Ovary (tissue), 9 donors: ENCODE measurements around the gene PTPRN2. TPM values are rescaled to one million over a fixed set of nuclear protein-coding genes. Genes with fewer than 3 reads are reported as not detected.

Experiments
- DNase-seq, 5 donors: peaks; one replicate each; pipeline ENCODE4 v3.0.0-alpha.2; 2019 to 2020
- H3K27ac ChIP-seq, 2 donors: fragments of 200-600 bp; one replicate each; pipeline versions ENCODE4 v1.5.1 to v1.8.0; 2019 to 2022
- H3K27me3 ChIP-seq: fragments of 200-600 bp; one replicate; pipeline ENCODE4 v1.8.0; 2022
- H3K36me3 ChIP-seq: fragments of 200-600 bp; sonication (generic); one replicate; pipeline ENCODE4 v1.5.1; 2019
- H3K4me1 ChIP-seq: one replicate; pipeline ENCODE4 v1.8.1; 2013; ENCODE audit warnings: mild to moderate bottlenecking, moderate library complexity; ENCODE audit not compliant: insufficient read depth
- H3K4me3 ChIP-seq: fragments of 200-600 bp; sonication (generic); one replicate; pipeline ENCODE4 v1.5.1; 2017
- H3K9me3 ChIP-seq, 2 donors: fragments of 200-600 bp in 1 of 2; sonication (generic) in 1 of 2; one replicate each; pipeline versions ENCODE4 v1.5.1 to v1.8.1; 2013 to 2019; ENCODE audit warnings: mild to moderate bottlenecking in 1 of 2, moderate library complexity in 1 of 2
- EP300 ChIP-seq: sonication (generic); formaldehyde crosslinking; IDR thresholded peaks from one replicate; pipeline ENCODE4 v1.6.1; 2017; ENCODE audit warnings: antibody characterized with exemption
- POLR2A ChIP-seq: fragments of 450-650 bp; IDR thresholded peaks from one replicate; pipeline ENCODE4 v1.6.1; 2017; ENCODE audit warnings: antibody characterized with exemption, mild to moderate bottlenecking, moderate library complexity
- WGBS, 3 donors: extraction: QIAGEN DNeasy Blood & Tissue Kit in 1 of 3; methylation state at CpG; one replicate each; pipeline versions ENCODE4 v1.1.5 to v1.1.7; 2013 to 2017; 5-methylcytosine and 5-hydroxymethylcytosine counted together
- intact Hi-C, 4 donors: fragments of 100-400 bp; cut with DNase I; formaldehyde crosslinking; loops; one replicate each; pipeline versions ENCODE4 v1.11.0 to v1.15.1; 2022 to 2023
- polyA plus RNA-seq, 2 donors: library from polyadenylated mRNA; stranded (reverse); fragments of 200-250 nt in 1 of 2; fragments of 350-450 nt in 1 of 2; fragmentation: Illumina TruSeq in 1 of 2; extraction: RNeasy Lipid Tissue Mini Kit (QIAGEN cat#74804) in 1 of 2; gene quantifications; one replicate each; pipeline ENCODE4 v1.2.3, GENCODE V29; 2013 to 2014
- total RNA-seq, 7 donors: library from RNA; depleted of rRNA in 2 of 7; stranded (reverse); fragments of >200 nt in 2 of 7; fragmentation: NEBNext Ultra II Directional in 3 of 7; extraction: Animal tissue kit (Norgen Biotek cat#: 25700) in 3 of 7; gene quantifications; one replicate each; pipeline versions ENCODE4 v1.1.0 to v1.2.4, GENCODE V29; 2016 to 2023
- TF ChIP-seq, protein P1 (sequence below), 3 donors: fragments of 450-650 bp in 2 of 3; fragments of 200-600 bp in 1 of 3; IDR thresholded peaks; one replicate each; pipeline versions ENCODE4 v1.5.1 to v1.8.0; 2016 to 2022; ENCODE audit warnings: antibody characterized with exemption in 3 of 3, mild to moderate bottlenecking in 1 of 3
- donor health status: DM: no; HTN: no; CAD: no; lungs with moderate emphysema.
- donor health status: DM: no; HTN: no; CAD: no.
- donor health status: Bipolar disorder and iron deficiency.
- donor health status: DM: yes; HTN: yes; CAD: no.
- donor health status: DM: no; HTN: no; CAD: no.
- donor health status: DM: yes; HTN: yes; CAD: no.

The PTPRN2 gene
- total and polyA plus RNA-seq, 9 donors: 3.5 to 11.1 (median 5.9) TPM

DNA sequence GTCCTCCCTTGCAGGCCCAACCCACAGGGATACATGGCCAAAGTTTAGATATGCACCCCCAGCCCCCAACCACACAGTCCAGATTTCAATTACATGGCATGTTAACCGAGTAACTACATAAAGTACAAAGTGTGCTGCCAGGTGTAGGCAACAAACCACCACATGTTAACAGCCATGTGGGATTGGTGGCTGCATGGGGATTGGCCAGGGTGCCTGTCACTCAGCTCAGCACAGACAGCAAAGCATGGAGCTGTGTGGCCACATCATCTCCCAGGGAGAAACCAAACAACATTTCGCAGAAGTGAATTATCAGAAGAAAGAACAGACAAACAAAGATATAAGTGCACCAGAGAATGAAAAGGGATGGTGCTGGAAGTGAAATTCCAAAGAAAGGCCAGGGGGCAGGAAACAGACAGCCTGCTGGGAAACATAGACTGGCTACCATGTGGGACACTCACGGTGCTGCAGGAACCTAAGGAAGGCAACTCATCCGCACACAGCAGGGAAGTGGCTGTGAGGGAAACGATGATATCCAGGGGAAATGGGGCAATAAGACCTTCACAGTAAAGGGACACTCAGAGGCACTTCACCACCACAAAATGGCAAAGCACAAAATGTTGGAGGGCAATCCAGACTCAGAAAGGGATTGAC lies 171.2 kb downstream of the PTPRN2 start:
- no peak for TF ChIP-seq EP300
- TF ChIP-seq, protein P1, sequence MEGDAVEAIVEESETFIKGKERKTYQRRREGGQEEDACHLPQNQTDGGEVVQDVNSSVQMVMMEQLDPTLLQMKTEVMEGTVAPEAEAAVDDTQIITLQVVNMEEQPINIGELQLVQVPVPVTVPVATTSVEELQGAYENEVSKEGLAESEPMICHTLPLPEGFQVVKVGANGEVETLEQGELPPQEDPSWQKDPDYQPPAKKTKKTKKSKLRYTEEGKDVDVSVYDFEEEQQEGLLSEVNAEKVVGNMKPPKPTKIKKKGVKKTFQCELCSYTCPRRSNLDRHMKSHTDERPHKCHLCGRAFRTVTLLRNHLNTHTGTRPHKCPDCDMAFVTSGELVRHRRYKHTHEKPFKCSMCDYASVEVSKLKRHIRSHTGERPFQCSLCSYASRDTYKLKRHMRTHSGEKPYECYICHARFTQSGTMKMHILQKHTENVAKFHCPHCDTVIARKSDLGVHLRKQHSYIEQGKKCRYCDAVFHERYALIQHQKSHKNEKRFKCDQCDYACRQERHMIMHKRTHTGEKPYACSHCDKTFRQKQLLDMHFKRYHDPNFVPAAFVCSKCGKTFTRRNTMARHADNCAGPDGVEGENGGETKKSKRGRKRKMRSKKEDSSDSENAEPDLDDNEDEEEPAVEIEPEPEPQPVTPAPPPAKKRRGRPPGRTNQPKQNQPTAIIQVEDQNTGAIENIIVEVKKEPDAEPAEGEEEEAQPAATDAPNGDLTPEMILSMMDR (IDR thresholded peaks at IDR 0.05): no peak
- no peak for TF ChIP-seq POLR2A
- Histone ChIP-seq H3K36me3 (no peaks in the 10 kb centered on the region), H3K9me3 (no peaks in the 10 kb centered on the region), H3K27ac (no peak overlapping the region), H3K27me3 (no peaks in the 10 kb centered on the region), H3K4me1 (no peaks in the 10 kb centered on the region), H3K4me3 (no peak overlapping the region)
- WGBS, 3 donors: 50 to 67% (median 61%) methylated on average over 5 of the region's 5 CpGs
- no peak for DNase-seq
- intact Hi-C loops: no loop called here

DNA sequence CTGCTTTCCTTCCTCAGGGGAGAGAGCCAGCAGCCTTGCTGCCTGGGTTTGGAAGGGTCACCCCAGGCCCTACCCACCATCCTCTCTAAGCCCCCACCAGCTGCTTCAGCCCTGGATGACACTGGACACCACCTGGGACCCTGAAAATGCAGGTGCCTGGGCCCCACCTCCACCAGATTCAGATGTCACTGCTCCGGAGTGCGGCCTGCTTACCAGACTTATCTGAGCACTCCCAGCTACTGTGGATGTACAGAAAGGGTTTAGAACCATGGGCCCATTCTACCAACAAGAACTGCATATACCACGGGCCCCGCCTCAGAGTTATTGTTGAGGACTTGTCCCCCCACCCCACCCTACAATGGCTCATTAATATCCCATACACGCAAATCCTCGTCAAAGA lies 172.3 kb downstream of the PTPRN2 start:
- WGBS, 3 donors: 88 to 95% (median 94%) methylated on average over 6 of the region's 6 CpGs
- TF ChIP-seq, protein P1 (IDR thresholded peaks at IDR 0.05): no peak
- no peak for TF ChIP-seq EP300
- TF ChIP-seq POLR2A: no peak
- no peaks in the 10 kb centered on the region for H3K9me3 ChIP-seq
- no peaks in the 10 kb centered on the region for H3K4me1 ChIP-seq
- no peaks in the 10 kb centered on the region for H3K27me3 ChIP-seq
- no peaks in the 10 kb centered on the region for H3K36me3 ChIP-seq
- H3K4me3 ChIP-seq: no peak overlapping the region
- intact Hi-C loops: no loop called here
- H3K27ac ChIP-seq: no peak overlapping the region
- DNase-seq: no peak

DNA sequence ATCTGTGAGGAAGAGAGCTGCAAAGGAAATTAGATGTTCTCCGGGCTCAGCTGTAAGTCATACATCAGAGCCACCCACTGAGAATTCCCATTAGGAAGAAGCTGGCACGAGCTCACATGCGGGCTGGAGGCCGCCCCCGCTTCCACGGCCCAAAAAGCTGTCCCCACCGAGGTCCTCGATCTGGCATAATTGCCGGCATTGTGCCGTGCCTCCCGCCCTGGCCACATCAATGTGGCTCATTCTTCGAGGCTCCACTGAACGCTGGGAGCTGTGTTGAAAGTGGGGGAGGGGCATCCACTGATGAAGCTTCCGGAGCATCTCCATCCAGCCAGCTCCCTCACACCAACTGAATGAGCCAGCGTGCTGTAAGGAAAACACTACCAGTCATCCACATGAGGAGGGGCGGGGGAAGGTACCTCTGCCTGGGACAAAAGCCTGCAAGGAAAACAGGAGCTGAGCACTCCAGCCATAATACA lies 173.1 kb downstream of the PTPRN2 start:
- TF ChIP-seq POLR2A: no peak
- TF ChIP-seq EP300: no peak
- TF ChIP-seq, protein P1 (IDR thresholded peaks at IDR 0.05): no peak
- H3K36me3 ChIP-seq: no peaks in the 10 kb centered on the region
- H3K4me1 ChIP-seq: no peaks in the 10 kb centered on the region
- no peaks in the 10 kb centered on the region for H3K27me3 ChIP-seq
- intact Hi-C loops: no loop called here
- 52 to 75% (median 62%) methylated on average over 16 of the region's 16 CpGs for WGBS, 3 donors
- no peaks in the 10 kb centered on the region for H3K9me3 ChIP-seq
- H3K27ac ChIP-seq: no peak overlapping the region
- no peak for DNase-seq
- H3K4me3 ChIP-seq: no peak overlapping the region

DNA sequence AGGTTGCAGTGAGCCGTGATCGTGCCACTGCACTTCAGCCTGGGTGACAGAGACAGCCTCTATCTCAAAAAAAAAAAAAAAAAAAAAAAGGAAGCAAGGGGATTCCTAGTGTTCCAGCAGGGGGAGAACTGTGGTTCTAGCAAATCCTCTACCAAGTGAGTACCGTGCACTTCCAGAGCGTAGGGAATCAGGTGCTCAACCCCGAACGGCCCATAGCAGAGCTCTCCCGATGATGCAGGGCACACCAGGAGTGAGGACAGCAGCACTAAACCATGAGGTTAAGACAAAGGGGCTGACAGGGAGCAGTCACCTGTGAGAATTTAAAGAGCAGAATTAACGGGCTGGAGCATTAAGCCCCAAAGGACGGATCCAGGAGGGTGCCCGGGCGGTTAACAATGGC lies 173.6 kb downstream of the PTPRN2 start:
- H3K9me3 ChIP-seq: no peaks in the 10 kb centered on the region
- DNase-seq: no peak
- H3K36me3 ChIP-seq: no peaks in the 10 kb centered on the region
- no peaks in the 10 kb centered on the region for H3K27me3 ChIP-seq
- TF ChIP-seq POLR2A (no peak), EP300 (no peak)
- TF ChIP-seq, protein P1 (IDR thresholded peaks at IDR 0.05): no peak
- no peaks in the 10 kb centered on the region for H3K4me1 ChIP-seq
- WGBS, 3 donors: 85 to 93% (median 86%) methylated on average over 11 of the region's 11 CpGs
- intact Hi-C loops: no loop called here
- H3K27ac ChIP-seq: no peak overlapping the region
- H3K4me3 ChIP-seq: no peak overlapping the region
